Measurements from ENCODE around the gene NANOS3. TPM values are rescaled to one million over a fixed set of nuclear protein-coding genes. Genes with fewer than 3 reads are reported as not detected.

Gene NANOS3
- total and polyA plus RNA-seq, 10 of the 15 experiments (the other 5 are each of a cell fraction or from before 2014, with no cell fraction given) = 0.31 to 1.7 (median 0.81) TPM

GRCh38 chr19:13846557-13847406, 30.2 kb upstream of the NANOS3 start (continued):
- TF ChIP-seq MEF2B (IDR thresholded peaks at IDR 0.05; ENCODE audit: partially characterized antibody, poor library complexity, severe bottlenecking) (peak; percentile 76), SPI1 (IDR thresholded peaks at IDR 0.05; ENCODE audit: borderline replicate concordance, insufficient read depth, low read depth, low read length) (peak; percentile 71), WRNIP1 (IDR thresholded peaks at IDR 0.05; ENCODE audit: borderline replicate concordance, low read depth, low read length) (no peak), YY1 (IDR thresholded peaks at IDR 0.05; ENCODE audit: low read depth, low read length) (peak; percentile 77; the same call in 1 of the 2 replicates), ESRRA (IDR thresholded peaks at IDR 0.05; ENCODE audit: low read length) (no peak; the same call in 1 of the 2 replicates), NRF1 (conservative IDR thresholded peaks at IDR 0.05; ENCODE audit: low read depth, low read length) (no peak), PAX5 (IDR thresholded peaks at IDR 0.05; ENCODE audit: borderline replicate concordance, low read depth, low read length) (peak; percentile 88; the same call in 1 of the 2 replicates), PAX8 (IDR thresholded peaks at IDR 0.05) (no peak), PRDM15 (CRISPR knock-in tag; IDR thresholded peaks at IDR 0.05) (no peak), NFYA (IDR thresholded peaks at IDR 0.05; ENCODE audit: borderline replicate concordance, low read depth, low read length) (no peak), RELA (IDR thresholded peaks at IDR 0.05; ENCODE audit: borderline replicate concordance, partially characterized antibody) (peak; percentile 67), YBX1 (IDR thresholded peaks at IDR 0.05) (no peak), PBX3 (IDR thresholded peaks at IDR 0.05; ENCODE audit: insufficient replicate concordance, low read depth, low read length) (peak; percentile 89), ELK1 (IDR thresholded peaks at IDR 0.05; ENCODE audit: low read depth, low read length) (no peak), ZZZ3 (IDR thresholded peaks at IDR 0.05; ENCODE audit: control insufficient read depth, insufficient read length, low read depth) (no peak), SMAD1 (IDR thresholded peaks at IDR 0.05; ENCODE audit: low read depth, partially characterized antibody) (peak; percentile 95), USF1 (IDR thresholded peaks at IDR 0.05; ENCODE audit: borderline replicate concordance, extremely low read length, insufficient read depth, low read depth, low read length) (no peak), E2F8 (IDR thresholded peaks at IDR 0.05; ENCODE audit: low read depth, partially characterized antibody) (peak; percentile 13)
